ENCODE data around the gene SLC4A2.

The SLC4A2 gene

DNA sequence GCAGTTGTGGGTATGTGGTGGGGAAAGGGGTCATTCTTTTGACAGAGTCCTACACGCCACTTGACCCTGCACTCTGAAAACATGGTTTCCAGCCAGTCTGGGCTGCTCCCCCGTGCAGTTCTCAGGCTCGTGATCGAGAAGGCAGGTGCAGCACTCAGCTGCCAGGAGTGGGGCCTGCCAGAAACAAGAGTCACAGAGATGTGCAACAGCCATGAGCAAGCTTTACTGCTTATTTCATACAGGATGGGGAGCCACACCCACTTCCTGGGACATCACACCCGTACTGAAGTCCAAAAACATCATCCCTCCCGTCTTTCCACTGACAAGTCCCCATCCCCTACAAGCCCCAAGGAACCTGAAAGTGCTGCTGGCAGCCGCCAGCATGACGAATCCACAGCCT lies 44.4 kb upstream of the SLC4A2 start:
- TF ChIP-seq TOX (CRISPR knock-in tag; IDR thresholded peaks at IDR 0.05; ENCODE audit: borderline replicate concordance) (no peak), TSHZ2 (CRISPR knock-in tag; IDR thresholded peaks at IDR 0.05) (no peak), ISL1 (CRISPR knock-in tag; IDR thresholded peaks at IDR 0.05) (no peak), ZNF565 (CRISPR knock-in tag; conservative IDR thresholded peaks at IDR 0.05; ENCODE audit: low read depth) (no peak), SNAI2 (CRISPR knock-in tag; IDR thresholded peaks at IDR 0.05) (no peak), GLIS3 (CRISPR knock-in tag; IDR thresholded peaks at IDR 0.05) (no peak), BACH2 (CRISPR knock-in tag; IDR thresholded peaks at IDR 0.05; ENCODE audit: borderline replicate concordance) (no peak), ZNF8 (CRISPR knock-in tag; IDR thresholded peaks at IDR 0.05) (no peak), ZNF70 (CRISPR knock-in tag; IDR thresholded peaks at IDR 0.05) (no peak), PPARA (CRISPR knock-in tag; IDR thresholded peaks at IDR 0.05; ENCODE audit: borderline replicate concordance) (no peak), ZFP30 (CRISPR knock-in tag; IDR thresholded peaks at IDR 0.05) (no peak), ESRRG (CRISPR knock-in tag; IDR thresholded peaks at IDR 0.05) (no peak), ARNTL (CRISPR knock-in tag; IDR thresholded peaks at IDR 0.05; ENCODE audit: borderline replicate concordance, low read depth) (no peak), TCF4 (CRISPR knock-in tag; IDR thresholded peaks at IDR 0.05; ENCODE audit: borderline replicate concordance) (no peak), POU6F1 (CRISPR knock-in tag; IDR thresholded peaks at IDR 0.05; ENCODE audit: borderline replicate concordance, low read depth) (no peak)
- TF ChIP-seq, protein P1, sequence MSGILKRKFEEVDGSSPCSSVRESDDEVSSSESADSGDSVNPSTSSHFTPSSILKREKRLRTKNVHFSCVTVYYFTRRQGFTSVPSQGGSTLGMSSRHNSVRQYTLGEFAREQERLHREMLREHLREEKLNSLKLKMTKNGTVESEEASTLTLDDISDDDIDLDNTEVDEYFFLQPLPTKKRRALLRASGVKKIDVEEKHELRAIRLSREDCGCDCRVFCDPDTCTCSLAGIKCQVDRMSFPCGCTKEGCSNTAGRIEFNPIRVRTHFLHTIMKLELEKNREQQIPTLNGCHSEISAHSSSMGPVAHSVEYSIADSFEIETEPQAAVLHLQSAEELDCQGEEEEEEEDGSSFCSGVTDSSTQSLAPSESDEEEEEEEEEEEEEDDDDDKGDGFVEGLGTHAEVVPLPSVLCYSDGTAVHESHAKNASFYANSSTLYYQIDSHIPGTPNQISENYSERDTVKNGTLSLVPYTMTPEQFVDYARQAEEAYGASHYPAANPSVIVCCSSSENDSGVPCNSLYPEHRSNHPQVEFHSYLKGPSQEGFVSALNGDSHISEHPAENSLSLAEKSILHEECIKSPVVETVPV (CRISPR knock-in tag; IDR thresholded peaks at IDR 0.05), result no peak
- TF ChIP-seq, protein P2, sequence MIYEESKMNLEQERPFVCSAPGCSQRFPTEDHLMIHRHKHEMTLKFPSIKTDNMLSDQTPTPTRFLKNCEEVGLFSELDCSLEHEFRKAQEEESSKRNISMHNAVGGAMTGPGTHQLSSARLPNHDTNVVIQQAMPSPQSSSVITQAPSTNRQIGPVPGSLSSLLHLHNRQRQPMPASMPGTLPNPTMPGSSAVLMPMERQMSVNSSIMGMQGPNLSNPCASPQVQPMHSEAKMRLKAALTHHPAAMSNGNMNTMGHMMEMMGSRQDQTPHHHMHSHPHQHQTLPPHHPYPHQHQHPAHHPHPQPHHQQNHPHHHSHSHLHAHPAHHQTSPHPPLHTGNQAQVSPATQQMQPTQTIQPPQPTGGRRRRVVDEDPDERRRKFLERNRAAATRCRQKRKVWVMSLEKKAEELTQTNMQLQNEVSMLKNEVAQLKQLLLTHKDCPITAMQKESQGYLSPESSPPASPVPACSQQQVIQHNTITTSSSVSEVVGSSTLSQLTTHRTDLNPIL (CRISPR knock-in tag; IDR thresholded peaks at IDR 0.05; ENCODE audit: low read depth), result no peak
- ATAC-seq, result no peak

- TF ChIP-seq ESRRG (CRISPR knock-in tag; IDR thresholded peaks at IDR 0.05), result no peak
- TF ChIP-seq ZNF8 (CRISPR knock-in tag; IDR thresholded peaks at IDR 0.05), result no peak
- no peak for TF ChIP-seq RARB (CRISPR knock-in tag; IDR thresholded peaks at IDR 0.05)
- TF ChIP-seq, protein P2 (CRISPR knock-in tag; IDR thresholded peaks at IDR 0.05; ENCODE audit: low read depth), result no peak
- no peak for TF ChIP-seq OSR1 (CRISPR knock-in tag; IDR thresholded peaks at IDR 0.05)
- TF ChIP-seq TOX (CRISPR knock-in tag; IDR thresholded peaks at IDR 0.05; ENCODE audit: borderline replicate concordance), result no peak
- no peak for TF ChIP-seq ZFP3 (CRISPR knock-in tag; IDR thresholded peaks at IDR 0.05)
- TF ChIP-seq GLIS3 (CRISPR knock-in tag; IDR thresholded peaks at IDR 0.05), result no peak
- TF ChIP-seq SNAI2 (CRISPR knock-in tag; IDR thresholded peaks at IDR 0.05), result no peak
- TF ChIP-seq, protein P1 (CRISPR knock-in tag; IDR thresholded peaks at IDR 0.05), result no peak
- no peak for TF ChIP-seq ISL1 (CRISPR knock-in tag; IDR thresholded peaks at IDR 0.05)
- TF ChIP-seq ZNF70 (CRISPR knock-in tag; IDR thresholded peaks at IDR 0.05), result no peak
- no peak for TF ChIP-seq ARNTL (CRISPR knock-in tag; IDR thresholded peaks at IDR 0.05; ENCODE audit: borderline replicate concordance, low read depth)
- TF ChIP-seq ZFP30 (CRISPR knock-in tag; IDR thresholded peaks at IDR 0.05), result no peak
- no peak for TF ChIP-seq TSHZ2 (CRISPR knock-in tag; IDR thresholded peaks at IDR 0.05)
- no peak for TF ChIP-seq POU6F1 (CRISPR knock-in tag; IDR thresholded peaks at IDR 0.05; ENCODE audit: borderline replicate concordance, low read depth)
- no peak for TF ChIP-seq TCF4 (CRISPR knock-in tag; IDR thresholded peaks at IDR 0.05; ENCODE audit: borderline replicate concordance)
- no peak for TF ChIP-seq ZNF565 (CRISPR knock-in tag; conservative IDR thresholded peaks at IDR 0.05; ENCODE audit: low read depth)
- ATAC-seq, result no peak
These were observed 43.4 kb upstream of the SLC4A2 start for GRCh38 chr7:151015967-151016366.
